Measurements from ENCODE around the gene UBA7.
A peak's percentile ranks its signal among the peaks of the same experiment; 100 is the strongest.
"Not testable (repeated sequence)": the region's sequence is repeated elsewhere in the genome, so short reads cannot be mapped to it uniquely, and the experiment has no call there.

UBA7 gene

DNA sequence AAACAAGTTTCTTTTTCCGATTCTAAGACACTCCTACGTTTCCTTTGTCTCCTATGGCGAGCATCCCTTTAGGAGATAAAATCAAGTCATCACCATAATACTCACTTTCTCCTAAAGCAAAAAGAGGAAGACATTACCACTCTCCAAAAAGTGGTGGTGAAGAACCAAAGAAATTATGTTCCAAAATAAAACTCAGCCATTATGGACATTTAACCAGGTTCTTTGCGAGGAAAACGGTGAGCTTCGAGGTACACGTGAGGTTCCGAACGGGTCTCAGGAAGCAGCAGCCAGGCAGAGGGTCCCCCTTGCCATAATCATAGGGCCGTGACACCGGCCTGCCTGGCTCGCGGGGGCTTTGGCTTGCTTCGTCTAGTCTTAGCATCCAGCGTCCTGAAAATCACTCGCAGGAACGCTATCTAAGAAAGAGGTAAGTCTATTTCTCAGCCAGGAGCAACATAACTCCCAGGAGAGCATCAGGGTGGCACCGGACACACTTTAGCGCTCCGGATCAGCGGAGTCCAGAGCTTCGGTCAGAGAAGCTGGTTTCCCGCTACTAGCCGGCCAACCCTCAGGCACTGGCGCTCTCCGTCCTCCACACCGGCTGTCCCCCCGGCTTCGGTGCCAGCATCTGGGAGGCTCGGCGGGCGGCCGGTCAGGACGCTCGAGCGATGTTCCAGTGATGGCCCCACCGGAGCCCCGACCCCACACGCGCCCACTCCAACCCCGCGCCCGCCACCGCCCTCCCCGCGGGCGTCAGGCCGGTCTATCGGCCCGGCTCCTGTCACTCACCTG lies 28.0 kb downstream of the UBA7 start:
- DNase-seq = peak; percentile 69

DNA sequence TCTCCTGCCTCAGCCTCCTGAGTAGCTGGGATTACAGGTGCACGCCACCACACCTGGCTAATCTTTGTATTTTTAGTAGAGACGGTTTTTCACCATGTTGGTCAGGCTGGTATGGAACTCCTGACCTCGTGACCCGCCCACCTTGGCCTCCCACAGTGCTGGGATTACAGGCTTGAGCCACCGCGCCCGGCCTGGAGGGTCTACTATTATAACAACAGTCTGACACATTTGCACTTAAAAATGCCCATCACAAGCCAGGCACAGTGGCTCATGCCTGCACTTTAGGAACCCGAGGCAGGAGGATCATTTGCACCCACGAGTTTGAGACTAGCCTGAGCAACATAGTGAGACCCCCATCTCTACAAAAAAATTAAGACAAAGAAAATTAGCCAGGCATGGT lies 31.5 kb downstream of the UBA7 start:
- DNase-seq = not testable (repeated sequence)

GRCh38 chr3:49781415-49782199 lies 32.1 kb downstream of the UBA7 start:
- no peak for DNase-seq

DNA sequence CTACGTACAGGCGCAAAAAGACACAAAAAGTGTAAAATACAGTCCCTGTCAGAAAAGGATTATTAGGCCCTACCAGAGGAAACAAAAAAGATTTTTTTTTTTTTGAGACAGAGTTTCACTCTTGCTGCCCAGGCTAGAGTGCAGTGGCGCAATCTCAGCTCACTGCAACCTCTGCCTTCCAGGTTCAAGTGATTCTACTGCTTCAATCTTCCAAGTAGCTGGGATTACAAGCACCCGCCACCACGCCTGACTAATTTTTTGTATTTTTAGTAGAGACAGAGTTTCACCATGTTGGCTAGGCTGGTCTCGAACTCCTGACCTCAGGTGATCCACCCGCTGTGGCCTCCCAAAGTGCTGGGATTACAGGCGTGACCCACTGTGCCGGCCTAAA lies 32.8 kb downstream of the UBA7 start:
- DNase-seq = not testable (repeated sequence)

- no peak for DNase-seq
Observed at GRCh38 chr3:49780080-49780974, 33.4 kb downstream of the UBA7 start.

DNA sequence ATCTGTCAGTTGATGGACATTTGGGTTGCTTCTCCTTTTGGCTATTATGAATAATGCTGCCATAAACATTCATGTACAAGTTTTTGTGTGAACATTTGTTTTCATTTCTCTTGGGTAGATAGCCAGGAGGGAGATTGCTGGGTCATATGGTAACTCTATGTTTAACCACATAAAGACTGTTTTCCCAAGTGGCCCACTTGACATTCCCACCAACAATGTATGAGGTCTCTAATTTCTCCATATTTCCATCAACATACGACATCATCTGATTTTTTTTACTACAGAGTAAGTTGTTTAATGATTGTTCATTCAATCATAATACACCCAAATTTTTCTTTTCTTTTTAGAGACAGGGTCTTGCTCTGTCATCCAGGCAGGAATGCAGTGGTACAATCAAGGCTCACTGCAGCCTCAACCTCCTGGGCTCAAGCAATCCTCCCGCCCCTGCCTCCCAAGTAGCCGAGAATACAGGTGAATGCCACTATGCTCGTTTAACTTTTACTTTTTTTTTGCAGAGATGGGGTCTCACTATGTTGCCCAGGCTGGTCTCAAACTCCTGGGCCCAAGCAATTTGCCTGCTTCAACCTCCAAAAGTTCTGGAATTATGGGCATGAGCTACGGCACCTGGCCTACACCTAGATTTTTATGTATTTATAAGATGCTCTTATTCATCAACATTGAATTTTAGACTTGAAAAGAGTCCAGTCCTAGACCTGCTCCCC lies 34.2 kb downstream of the UBA7 start:
- no peak for DNase-seq

GRCh38 chr3:49776101-49776500 lies 37.7 kb downstream of the UBA7 start:
- DNase-seq = not testable (repeated sequence)

DNA sequence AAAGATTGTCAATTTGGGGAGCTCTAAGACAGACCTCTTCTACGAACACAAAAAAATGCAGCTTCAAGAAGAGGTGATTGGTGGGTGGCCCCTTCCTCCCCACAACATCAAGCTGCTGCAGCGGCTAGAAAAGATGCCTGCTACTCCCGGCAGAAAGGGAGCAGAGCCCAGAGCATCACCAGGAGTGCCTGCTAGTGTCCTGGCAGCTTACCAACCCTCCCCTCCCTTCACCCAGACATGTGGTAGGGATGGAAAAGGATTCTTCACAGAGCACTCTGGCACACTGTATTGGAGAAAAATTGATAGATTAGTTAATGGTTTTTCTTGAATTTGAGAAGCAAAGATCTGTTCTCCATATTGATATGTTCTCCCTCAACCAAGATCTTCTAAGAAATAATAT lies 38.2 kb downstream of the UBA7 start:
- no peak for DNase-seq

DNA sequence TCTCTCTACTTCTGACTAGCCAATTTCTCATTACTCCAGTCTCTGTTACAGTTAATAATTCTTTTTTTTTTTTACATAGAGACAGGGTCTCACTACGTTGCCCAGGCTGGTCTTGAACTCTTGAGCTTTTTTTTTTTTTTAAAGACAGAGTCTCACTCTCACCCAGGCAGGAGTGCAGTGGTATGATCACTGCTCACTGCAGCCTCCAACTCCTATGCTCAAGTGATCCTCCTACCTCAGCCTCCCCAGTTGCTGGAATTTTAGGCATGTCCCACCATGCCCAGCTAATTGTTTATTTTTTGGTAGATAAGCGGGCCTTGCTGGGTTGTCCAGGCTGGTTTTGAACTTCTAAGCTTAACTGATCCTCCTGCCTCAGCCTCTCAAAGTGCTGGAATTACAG lies 41.0 kb downstream of the UBA7 start:
- DNase-seq = no peak

GRCh38 chr3:49771340-49771938 lies 42.3 kb downstream of the UBA7 start:
- no peak for DNase-seq

GRCh38 chr3:49769926-49770325 lies 43.8 kb downstream of the UBA7 start:
- no peak for DNase-seq

GRCh38 chr3:49769286-49769915 lies 44.4 kb downstream of the UBA7 start:
- no peak for DNase-seq

DNA sequence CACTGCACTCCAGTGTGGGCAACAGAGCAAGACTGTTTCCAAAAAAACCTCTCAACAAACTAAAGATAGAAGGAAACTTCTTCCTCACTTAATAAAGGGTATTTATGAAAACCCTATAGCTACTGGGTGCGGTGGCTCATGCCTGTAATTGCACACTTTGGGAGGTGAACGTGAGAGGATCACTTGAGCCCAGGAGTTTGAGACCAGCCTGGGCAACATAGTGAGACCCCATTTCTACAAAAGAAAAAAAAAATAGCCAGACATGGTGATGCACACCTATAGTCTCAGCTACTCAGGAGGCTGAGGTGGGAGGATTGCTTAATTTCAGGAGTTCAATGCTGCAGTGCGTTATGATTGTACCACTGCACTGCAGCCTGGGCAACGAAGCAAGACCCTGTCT lies 49.8 kb downstream of the UBA7 start:
- DNase-seq = no peak

GRCh38 chr3:49761661-49762060 lies 52.1 kb downstream of the UBA7 start:
- no peak for DNase-seq

GRCh38 chr3:49759226-49759625 lies 54.5 kb downstream of the UBA7 start:
- no peak for DNase-seq

GRCh38 chr3:49757197-49757596 lies 56.6 kb downstream of the UBA7 start:
- DNase-seq = no peak

DNA sequence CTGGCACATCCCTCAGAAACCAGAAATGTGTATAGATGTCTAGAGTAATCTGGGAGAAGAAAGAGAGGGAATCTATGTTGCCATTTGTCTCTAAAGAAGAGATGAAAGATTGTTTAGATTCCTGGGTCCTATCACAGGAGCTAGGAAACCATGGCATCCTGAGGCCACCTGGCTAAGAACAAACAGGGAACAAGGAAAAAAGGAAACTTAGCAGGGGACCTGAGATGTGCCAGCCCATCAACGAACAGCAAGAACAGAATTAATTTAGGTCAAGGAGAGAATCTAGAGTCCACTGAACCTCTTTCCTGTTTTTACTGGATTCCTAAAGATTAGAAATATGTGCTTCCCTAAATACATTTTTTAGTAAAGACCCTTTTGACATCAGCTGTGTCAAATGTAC lies 57.7 kb downstream of the UBA7 start:
- no peak for DNase-seq

All from femur (tissue), 1 donor.